Body of pancreas (tissue), 4 donors: ENCODE data around the gene CSTB.

ENCODE experiments used
- POLR2A ChIP-seq, 3 donors: fragments of 450-650 bp; IDR thresholded peaks; one replicate each; pipeline ENCODE4 v1.6.1; 2016; ENCODE audit warnings: antibody characterized with exemption in 3 of 3, mild to moderate bottlenecking in 2 of 3
- TF ChIP-seq, protein P1 (sequence below), 7 experiments: fragments of 450-650 bp in 4 of 7; fragments of 200-600 bp in 3 of 7; sonication (generic) in 3 of 7; IDR thresholded peaks; one replicate each; pipeline ENCODE4 v1.5.1; 2016 to 2019; ENCODE audit warnings: antibody characterized with exemption in 7 of 7

DNA sequence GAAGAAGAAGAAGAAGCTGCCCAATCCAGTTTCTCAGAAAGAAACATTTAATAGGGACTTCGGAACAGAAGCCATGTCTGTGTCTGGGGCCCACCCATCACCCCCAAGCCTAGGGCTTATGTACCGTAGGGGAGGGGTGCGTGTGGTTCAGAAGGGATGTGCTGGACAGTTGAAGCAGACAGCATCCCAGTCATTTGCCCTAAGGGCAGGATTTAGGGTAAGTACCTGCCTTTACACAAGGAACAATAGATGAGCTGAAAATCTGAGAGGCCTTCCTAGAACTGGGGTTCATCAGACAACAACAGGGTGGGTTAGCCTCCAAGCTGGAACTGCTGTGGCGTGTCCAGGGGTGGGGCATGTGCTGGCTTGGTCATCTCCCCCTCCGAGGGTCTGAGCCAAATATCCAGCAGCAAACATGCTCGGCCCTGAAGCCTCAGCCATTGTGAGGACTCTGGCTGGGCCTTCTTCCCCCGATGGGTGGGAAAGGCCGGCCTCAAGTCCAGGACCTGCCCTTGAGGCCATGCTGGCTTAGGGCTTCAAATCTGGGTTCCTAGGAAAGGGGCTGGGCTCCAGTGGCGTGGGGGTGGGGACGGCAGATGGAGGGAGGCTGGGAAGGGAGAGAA lies 12.1 kb downstream of the CSTB start:
- no peak for TF ChIP-seq POLR2A (IDR thresholded peaks at IDR 0.05)
- TF ChIP-seq, protein P1, sequence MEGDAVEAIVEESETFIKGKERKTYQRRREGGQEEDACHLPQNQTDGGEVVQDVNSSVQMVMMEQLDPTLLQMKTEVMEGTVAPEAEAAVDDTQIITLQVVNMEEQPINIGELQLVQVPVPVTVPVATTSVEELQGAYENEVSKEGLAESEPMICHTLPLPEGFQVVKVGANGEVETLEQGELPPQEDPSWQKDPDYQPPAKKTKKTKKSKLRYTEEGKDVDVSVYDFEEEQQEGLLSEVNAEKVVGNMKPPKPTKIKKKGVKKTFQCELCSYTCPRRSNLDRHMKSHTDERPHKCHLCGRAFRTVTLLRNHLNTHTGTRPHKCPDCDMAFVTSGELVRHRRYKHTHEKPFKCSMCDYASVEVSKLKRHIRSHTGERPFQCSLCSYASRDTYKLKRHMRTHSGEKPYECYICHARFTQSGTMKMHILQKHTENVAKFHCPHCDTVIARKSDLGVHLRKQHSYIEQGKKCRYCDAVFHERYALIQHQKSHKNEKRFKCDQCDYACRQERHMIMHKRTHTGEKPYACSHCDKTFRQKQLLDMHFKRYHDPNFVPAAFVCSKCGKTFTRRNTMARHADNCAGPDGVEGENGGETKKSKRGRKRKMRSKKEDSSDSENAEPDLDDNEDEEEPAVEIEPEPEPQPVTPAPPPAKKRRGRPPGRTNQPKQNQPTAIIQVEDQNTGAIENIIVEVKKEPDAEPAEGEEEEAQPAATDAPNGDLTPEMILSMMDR (IDR thresholded peaks at IDR 0.05): no peak
